GM23338 (cell line): ENCODE measurements around the gene FN3K. TPM values are rescaled to one million over a fixed set of nuclear protein-coding genes. Genes with fewer than 3 reads are reported as not detected.

ENCODE experiments used
- ATAC-seq: fragments of 200-7000 bp; cut with Tn5 transposase; 3 replicates; pipeline ENCODE4 v1.9.1; 2020
- DNase-seq: peaks from one replicate; pipeline ENCODE4 v3.0.0-alpha.2; 2015; ENCODE audit warnings: low spot score
- H2AFZ ChIP-seq: fragments of 200-600 bp; sonication (generic); 2 replicates; pipeline ENCODE4 v1.8.0; 2016; ENCODE audit warnings: antibody characterized with exemption, mild to moderate bottlenecking, moderate library complexity
- H3F3A ChIP-seq: fragments of 200-600 bp; sonication (generic); replicated peaks from 2 replicates; pipeline ENCODE4 v1.8.0; 2017; ENCODE audit warnings: antibody characterized with exemption, mixed run types, low read depth
- H3K27ac ChIP-seq: fragments of 200-600 bp; sonication (generic); 2 replicates; pipeline ENCODE4 v1.6.1; 2016; ENCODE audit warnings: low read depth
- H3K27me3 ChIP-seq: fragments of 200-600 bp; sonication (generic); 2 replicates; pipeline ENCODE4 v1.8.0; 2016; ENCODE audit warnings: mild to moderate bottlenecking, mixed run types, moderate library complexity; ENCODE audit not compliant: insufficient read depth
- H3K36me3 ChIP-seq: fragments of 200-600 bp; sonication (generic); 2 replicates; pipeline ENCODE4 v1.8.0; 2016; ENCODE audit warnings: mild to moderate bottlenecking; ENCODE audit not compliant: insufficient read depth
- H3K4me1 ChIP-seq: fragments of 200-600 bp; sonication (generic); 2 replicates; pipeline ENCODE4 v1.8.0; 2016; ENCODE audit warnings: mild to moderate bottlenecking, moderate library complexity; ENCODE audit not compliant: insufficient read depth
- H3K4me2 ChIP-seq: fragments of 200-600 bp; sonication (generic); 2 replicates; pipeline ENCODE4 v1.7.1; 2017; ENCODE audit warnings: mixed run types
- H3K4me3 ChIP-seq: fragments of 200-600 bp; sonication (generic); 2 replicates; pipeline ENCODE4 v1.6.1; 2016; ENCODE audit warnings: mixed run types
- H3K79me2 ChIP-seq: fragments of 200-600 bp; sonication (generic); replicated peaks from 2 replicates; pipeline ENCODE4 v1.8.0; 2017; ENCODE audit warnings: mild to moderate bottlenecking; ENCODE audit not compliant: insufficient read depth
- H3K9me2 ChIP-seq: fragments of 200-600 bp; sonication (generic); 2 replicates; pipeline ENCODE4 v1.8.0; 2017; ENCODE audit not compliant: insufficient read depth
- H4K20me1 ChIP-seq: fragments of 200-600 bp; sonication (generic); replicated peaks from 2 replicates; pipeline ENCODE4 v1.8.0; 2017; ENCODE audit warnings: mild to moderate bottlenecking; ENCODE audit not compliant: insufficient read depth
- H3K27ac Mint-ChIP-seq: 2 replicates; pipeline ENCODE4 v1.8.0; 2020; ENCODE audit warnings: inconsistent platforms, mild to moderate bottlenecking, moderate library complexity, mixed read lengths
- H3K27me3 Mint-ChIP-seq: 3 replicates; pipeline ENCODE4 v1.8.0; 2022; ENCODE audit warnings: low read depth, mild to moderate bottlenecking, moderate library complexity, mixed read lengths, inconsistent platforms; ENCODE audit not compliant: insufficient read depth, poor library complexity
- H3K36me3 Mint-ChIP-seq: 3 replicates; pipeline ENCODE4 v1.8.0; 2021; ENCODE audit warnings: low read depth, mild to moderate bottlenecking, inconsistent platforms, moderate library complexity, mixed read lengths
- H3K4me1 Mint-ChIP-seq: 3 replicates; pipeline ENCODE4 v1.8.0; 2020; ENCODE audit warnings: mild to moderate bottlenecking, inconsistent platforms, mixed read lengths
- H3K4me3 Mint-ChIP-seq: 3 replicates; pipeline ENCODE4 v1.8.0; 2021; ENCODE audit warnings: moderate library complexity, mild to moderate bottlenecking, inconsistent platforms, mixed read lengths
- H3K9me3 Mint-ChIP-seq: 3 replicates; pipeline ENCODE4 v1.8.0; 2020; ENCODE audit warnings: moderate library complexity, mild to moderate bottlenecking, inconsistent platforms, mixed read lengths
- CREB1 ChIP-seq: fragments of 250-450 bp; sonication (Bioruptor Pico); IDR thresholded peaks from 2 replicates; pipeline ENCODE4 v1.5.0; 2020; ENCODE audit warnings: low read depth, mild to moderate bottlenecking, moderate library complexity
- CTCF ChIP-seq, 2 experiments: fragments of 200-600 bp in 1 of 2; sonication (generic) in 1 of 2; conservative IDR thresholded peaks; 2 replicates each; pipeline versions ENCODE4 v1.5.1 to v1.6.1; 2016 to 2017; ENCODE audit warnings: antibody characterized with exemption in 2 of 2, low read depth in 2 of 2, mild to moderate bottlenecking in 2 of 2, moderate library complexity in 1 of 2
- ETS1 ChIP-seq: IDR thresholded peaks from 2 replicates; pipeline ENCODE4 v1.6.1; 2016; ENCODE audit warnings: antibody characterized with exemption
- EZH2 ChIP-seq: fragments of 200-600 bp; sonication (generic); IDR thresholded peaks from one replicate; pipeline ENCODE4 v1.8.0; 2017; ENCODE audit warnings: antibody characterized with exemption, mild to moderate bottlenecking, low read depth; ENCODE audit not compliant: unreplicated experiment
- EZH2phosphoT487 ChIP-seq: fragments of 200-600 bp; sonication (generic); IDR thresholded peaks from one replicate; pipeline ENCODE4 v1.8.1; 2018; ENCODE audit warnings: antibody characterized with exemption; ENCODE audit not compliant: unreplicated experiment
- JUNB ChIP-seq: IDR thresholded peaks from one replicate; pipeline ENCODE4 v1.6.1; 2016; ENCODE audit warnings: antibody characterized with exemption; ENCODE audit not compliant: unreplicated experiment
- NANOG ChIP-seq: IDR thresholded peaks from 2 replicates; pipeline ENCODE4 v1.6.1; 2016; ENCODE audit warnings: antibody characterized with exemption, borderline replicate concordance
- POLR2AphosphoS5 ChIP-seq: IDR thresholded peaks from 2 replicates; pipeline ENCODE4 v1.6.1; 2016; ENCODE audit warnings: antibody characterized with exemption, low read depth
- REST ChIP-seq: IDR thresholded peaks from one replicate; pipeline ENCODE4 v1.6.1; 2018; ENCODE audit warnings: antibody characterized with exemption; ENCODE audit not compliant: unreplicated experiment
- STAT1 ChIP-seq: IDR thresholded peaks from one replicate; pipeline ENCODE4 v1.6.1; 2016; ENCODE audit warnings: antibody characterized with exemption; ENCODE audit not compliant: unreplicated experiment
- ZNF114 ChIP-seq: fragments of 250-450 bp; sonication (Bioruptor Pico); IDR thresholded peaks from 2 replicates; pipeline ENCODE4 v1.5.0; 2020; ENCODE audit warnings: mild to moderate bottlenecking, moderate library complexity
- ZNF331 ChIP-seq: fragments of 250-450 bp; sonication (Bioruptor Pico); IDR thresholded peaks from 2 replicates; pipeline ENCODE4 v1.5.0; 2020; ENCODE audit warnings: low read depth, mild to moderate bottlenecking, moderate library complexity
- ZNF462 ChIP-seq: fragments of 250-450 bp; sonication (Bioruptor Pico); IDR thresholded peaks from 2 replicates; pipeline ENCODE4 v1.5.0; 2020; ENCODE audit warnings: mild to moderate bottlenecking, moderate library complexity
- polyA plus RNA-seq: library from polyadenylated mRNA; unstranded; fragments of >200 nt; fragmentation: Nextera tagmentation; extraction: Ambion mirVana; gene quantifications from 2 replicates; pipeline ENCODE4 v1.2.1, GENCODE V29; 2016
- total RNA-seq: library from RNA; depleted of rRNA; stranded (reverse); fragments of >200 nt; shearing (Covaris generic); gene quantifications from 2 replicates; pipeline ENCODE4 v1.2.3, GENCODE V29; 2014

The FN3K gene
- total and polyA plus RNA-seq, 2 experiments from 2014 or later = 5.3 to 12.9 TPM

- no peak for DNase-seq
- no peak overlapping the region for H3K27ac Mint-ChIP-seq
- H2AFZ ChIP-seq = no peak overlapping the region
- peaks cover 9% of the 10 kb centered on the region for H4K20me1 ChIP-seq
- ATAC-seq = no peak
- H3K4me3 ChIP-seq = no peak overlapping the region
- H3K79me2 ChIP-seq = peaks cover 78% of the 10 kb centered on the region
- H3K4me3 Mint-ChIP-seq = no peak overlapping the region
- H3K4me2 ChIP-seq = no peak overlapping the region
- H3K27me3 ChIP-seq = no peaks in the 10 kb centered on the region
- no peak overlapping the region for H3K27ac ChIP-seq
- no peaks in the 10 kb centered on the region for H3K9me2 ChIP-seq
- peaks cover 7% of the 10 kb centered on the region for H3K27me3 Mint-ChIP-seq
- peaks cover 12% of the 10 kb centered on the region for H3K9me3 Mint-ChIP-seq
- no peaks in the 10 kb centered on the region for H3K4me1 ChIP-seq
- no peaks in the 10 kb centered on the region for H3F3A ChIP-seq
- no peak for TF ChIP-seq NANOG
- no peak for TF ChIP-seq ETS1
- no peak for TF ChIP-seq JUNB
- no peak for TF ChIP-seq EZH2phosphoT487
- TF ChIP-seq STAT1 = no peak
- TF ChIP-seq REST = no peak
- TF ChIP-seq ZNF114 (CRISPR knock-in tag) = no peak
- TF ChIP-seq CTCF (conservative IDR thresholded peaks at IDR 0.05; ENCODE audit: low read depth in 2 of 2) = no peak
- no peak for TF ChIP-seq ZNF331
- no peak for TF ChIP-seq EZH2
- TF ChIP-seq CREB1 (CRISPR knock-in tag) = no peak
- TF ChIP-seq ZNF462 (CRISPR knock-in tag) = no peak
- TF ChIP-seq POLR2AphosphoS5 = no peak
- H3K36me3 Mint-ChIP-seq = peaks cover 46% of the 10 kb centered on the region
- H3K4me1 Mint-ChIP-seq = peaks cover 3% of the 10 kb centered on the region; the same call in 2 of the 3 replicates
- H3K36me3 ChIP-seq = peaks cover 11% of the 10 kb centered on the region; the same call in 1 of the 2 replicates
Measured at GRCh38 chr17:82795615-82796014, 60.2 kb downstream of the FN3K start.
